Natural killer cell (primary cell): ENCODE data around the gene MAML3. TPM values are rescaled to one million over a fixed set of nuclear protein-coding genes. Genes with fewer than 3 reads are reported as not detected.
A peak's percentile ranks its signal among the peaks of the same experiment; 100 is the strongest.

Experiments
- ATAC-seq, 3 donors: fragments of 150-1000 bp in 2 of 3; fragments of 200-7000 bp in 1 of 3; cut with Tn5 transposase; 1 replicate in 1 of 3; 2 replicates in 2 of 3; pipeline ENCODE4 v1.10.0; 2021; ENCODE audit warnings: mild to moderate bottlenecking in 2 of 3, moderate library complexity in 2 of 3
- DNase-seq, 2 donors: peaks; one replicate each; pipeline versions ENCODE4 v3.0.0 to v3.0.0-alpha.2; 2013 to 2021; ENCODE audit warnings: mixed read lengths in 1 of 2
- H3K27ac ChIP-seq: one replicate; pipeline ENCODE4 v1.5.1; 2013; ENCODE audit warnings: mild to moderate bottlenecking, low read length
- H3K27me3 ChIP-seq: one replicate; pipeline ENCODE4 v1.6.1; 2013; ENCODE audit warnings: low read length; ENCODE audit not compliant: control insufficient read depth, insufficient read depth
- H3K36me3 ChIP-seq: one replicate; pipeline ENCODE4 v1.6.1; 2013; ENCODE audit warnings: low read length; ENCODE audit not compliant: control insufficient read depth, insufficient read depth
- H3K4me1 ChIP-seq: one replicate; pipeline ENCODE4 v1.6.1; 2013; ENCODE audit warnings: low read length; ENCODE audit not compliant: control insufficient read depth, insufficient read depth
- H3K4me3 ChIP-seq: one replicate; pipeline ENCODE4 v1.5.1; 2013; ENCODE audit warnings: low read length
- H3K9me3 ChIP-seq: one replicate; pipeline ENCODE4 v1.6.1; 2013; ENCODE audit warnings: low read length; ENCODE audit not compliant: control insufficient read depth, insufficient read depth
- H3K27ac Mint-ChIP-seq, 2 donors: one replicate each; pipeline ENCODE4 v1.8.0; 2022; ENCODE audit warnings: mild to moderate bottlenecking in 2 of 2, mixed read lengths in 2 of 2, moderate library complexity in 1 of 2
- H3K27me3 Mint-ChIP-seq, 2 donors: one replicate each; pipeline ENCODE4 v1.8.0; 2022; ENCODE audit warnings: low read depth in 2 of 2, mixed read lengths in 2 of 2
- H3K36me3 Mint-ChIP-seq: one replicate; pipeline ENCODE4 v1.8.0; 2022; ENCODE audit warnings: mixed read lengths
- H3K4me1 Mint-ChIP-seq, 2 donors: one replicate each; pipeline ENCODE4 v1.8.0; 2022; ENCODE audit warnings: mixed read lengths in 2 of 2
- H3K4me3 Mint-ChIP-seq: one replicate; pipeline ENCODE4 v1.8.0; 2022; ENCODE audit warnings: mild to moderate bottlenecking, moderate library complexity, mixed read lengths
- H3K9me3 Mint-ChIP-seq, 2 donors: one replicate each; pipeline ENCODE4 v1.8.0; 2022; ENCODE audit warnings: mixed read lengths in 2 of 2
- WGBS: methylation state at CpG from one replicate; pipeline ENCODE4 v1.1.7; 2013; ENCODE audit warnings: missing lambda C conversion rate; ENCODE audit not compliant: insufficient coverage; 5-methylcytosine and 5-hydroxymethylcytosine counted together
- intact Hi-C: fragments of 100-400 bp; cut with micrococcal nuclease; formaldehyde crosslinking; loops from one replicate; pipeline ENCODE4 v1.14.2; 2022
- total RNA-seq, 4 donors: library from RNA; stranded (reverse); fragments of 120-200 nt in 1 of 4; gene quantifications; one replicate each; pipeline versions ENCODE4 v1.2.3 to v1.2.4, GENCODE V29; 2013 to 2022
- TF ChIP-seq, protein P1 (sequence below): fragments of 200-600 bp; IDR thresholded peaks from one replicate; pipeline ENCODE4 v1.8.0; 2022; ENCODE audit warnings: antibody characterized with exemption

The MAML3 gene
- total RNA-seq, 3 donors from 2014 or later (not counting 1 experiment from before 2014, with no cell fraction given) = 1.7 to 5.6 (median 2.8) TPM

DNA sequence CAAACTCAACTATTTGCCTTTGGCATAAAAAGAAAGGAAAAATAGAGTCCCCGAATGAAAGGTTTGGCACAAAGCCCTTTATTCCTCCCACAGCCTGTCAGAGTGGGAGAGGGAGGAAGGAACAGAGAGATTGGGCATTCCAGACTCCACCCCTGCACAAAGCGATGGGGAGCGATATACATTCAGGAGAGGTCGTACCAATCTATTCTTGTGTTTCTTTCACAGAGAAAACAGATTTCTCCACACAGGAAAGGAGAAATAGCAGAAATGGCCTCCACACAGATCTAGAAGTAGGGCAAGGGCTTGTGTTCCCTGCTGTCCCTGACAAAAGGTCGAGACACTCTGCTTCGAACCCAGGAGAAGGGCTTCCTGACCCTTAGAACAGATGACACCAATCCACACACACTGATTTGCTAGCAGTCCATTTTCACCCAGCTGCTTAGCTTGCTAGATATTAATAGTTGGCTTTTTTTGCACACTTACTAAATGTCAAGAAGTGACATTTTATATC lies 197.4 kb downstream of the MAML3 start:
- DNase-seq (no peak), ATAC-seq (no peak)
- H3K4me3 Mint-ChIP-seq = no peak overlapping the region
- no peaks in the 10 kb centered on the region for H3K9me3 Mint-ChIP-seq
- peaks cover 8 to 11% of the 10 kb centered on the region in 2 donors for H3K4me1 Mint-ChIP-seq
- no peak overlapping the region for H3K27ac Mint-ChIP-seq
- peaks cover 49 to 76% of the 10 kb centered on the region in 2 donors for H3K27me3 Mint-ChIP-seq
- H3K4me1 ChIP-seq = peaks cover 7% of the 10 kb centered on the region
- no peaks in the 10 kb centered on the region for H3K36me3 Mint-ChIP-seq
- no peaks in the 10 kb centered on the region for H3K9me3 ChIP-seq
- no peaks in the 10 kb centered on the region for H3K27me3 ChIP-seq
- no peaks in the 10 kb centered on the region for H3K36me3 ChIP-seq
- H3K27ac ChIP-seq = no peak overlapping the region
- no peak overlapping the region for H3K4me3 ChIP-seq
- TF ChIP-seq, protein P1, sequence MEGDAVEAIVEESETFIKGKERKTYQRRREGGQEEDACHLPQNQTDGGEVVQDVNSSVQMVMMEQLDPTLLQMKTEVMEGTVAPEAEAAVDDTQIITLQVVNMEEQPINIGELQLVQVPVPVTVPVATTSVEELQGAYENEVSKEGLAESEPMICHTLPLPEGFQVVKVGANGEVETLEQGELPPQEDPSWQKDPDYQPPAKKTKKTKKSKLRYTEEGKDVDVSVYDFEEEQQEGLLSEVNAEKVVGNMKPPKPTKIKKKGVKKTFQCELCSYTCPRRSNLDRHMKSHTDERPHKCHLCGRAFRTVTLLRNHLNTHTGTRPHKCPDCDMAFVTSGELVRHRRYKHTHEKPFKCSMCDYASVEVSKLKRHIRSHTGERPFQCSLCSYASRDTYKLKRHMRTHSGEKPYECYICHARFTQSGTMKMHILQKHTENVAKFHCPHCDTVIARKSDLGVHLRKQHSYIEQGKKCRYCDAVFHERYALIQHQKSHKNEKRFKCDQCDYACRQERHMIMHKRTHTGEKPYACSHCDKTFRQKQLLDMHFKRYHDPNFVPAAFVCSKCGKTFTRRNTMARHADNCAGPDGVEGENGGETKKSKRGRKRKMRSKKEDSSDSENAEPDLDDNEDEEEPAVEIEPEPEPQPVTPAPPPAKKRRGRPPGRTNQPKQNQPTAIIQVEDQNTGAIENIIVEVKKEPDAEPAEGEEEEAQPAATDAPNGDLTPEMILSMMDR = no peak
- 91% methylated on average over 5 of the region's 6 CpGs for WGBS
- intact Hi-C loops = no loop called here

DNA sequence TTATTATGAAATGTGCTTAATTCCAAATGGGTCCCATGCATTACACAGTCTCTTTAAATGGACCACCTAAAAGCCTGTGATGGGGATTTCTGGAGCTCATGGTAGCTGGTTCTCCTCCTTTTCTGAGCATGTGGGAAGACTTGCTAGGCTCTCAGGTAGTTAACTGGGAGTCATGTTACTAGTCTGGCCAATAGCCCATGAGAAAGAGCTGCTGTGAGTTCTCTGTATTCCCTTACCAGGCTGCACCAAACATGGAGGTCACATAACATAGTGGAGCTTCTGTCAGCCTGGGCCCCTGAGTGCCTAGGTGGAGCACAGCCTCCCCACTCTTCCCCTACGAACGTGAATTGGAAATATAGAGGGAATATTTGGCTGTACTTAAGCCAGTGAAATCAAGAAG lies 198.4 kb downstream of the MAML3 start:
- Histone ChIP-seq H3K4me1 (peaks cover 16% of the 10 kb centered on the region), H3K27ac (no peak overlapping the region), H3K4me3 (no peak overlapping the region), H3K27me3 (no peaks in the 10 kb centered on the region), H3K9me3 (no peaks in the 10 kb centered on the region), H3K36me3 (no peaks in the 10 kb centered on the region)
- Mint-ChIP-seq H3K4me3 (no peak overlapping the region), H3K36me3 (no peaks in the 10 kb centered on the region), H3K9me3 (no peaks in the 10 kb centered on the region), H3K27ac (no peak overlapping the region), H3K4me1 (peaks cover 17 to 21% of the 10 kb centered on the region in 2 donors), H3K27me3 (peaks cover 46 to 70% of the 10 kb centered on the region in 2 donors)
- TF ChIP-seq, protein P1 = no peak
- 86% methylated on average over 2 of the region's 2 CpGs for WGBS
- intact Hi-C loops = no loop called here
- DNase-seq (no peak), ATAC-seq (no peak)

DNA sequence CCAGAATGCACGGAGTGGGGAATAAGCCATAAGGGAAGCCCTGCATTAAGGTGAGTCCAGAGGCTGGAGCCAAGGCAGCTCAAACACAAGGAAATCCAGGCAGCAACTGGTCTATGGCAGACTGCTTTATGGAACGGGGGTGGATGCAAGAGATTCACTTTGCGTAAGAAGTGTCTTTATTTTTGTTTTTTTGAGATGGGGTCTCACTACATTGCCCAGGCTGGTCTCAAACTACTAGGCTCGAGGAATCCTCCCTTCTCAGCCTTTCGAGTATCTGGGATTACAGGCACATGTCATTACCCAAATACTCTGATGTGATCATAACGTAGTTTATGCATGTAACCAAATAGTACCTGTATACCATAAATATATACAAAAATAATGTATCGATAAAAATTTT lies 199.5 kb downstream of the MAML3 start:
- TF ChIP-seq, protein P1 = no peak
- no peaks in the 10 kb centered on the region for H3K36me3 Mint-ChIP-seq
- H3K27me3 Mint-ChIP-seq = peaks cover 42 to 65% of the 10 kb centered on the region in 2 donors
- intact Hi-C loops = loop anchor here (5.0 kb wide), 1 partner anchor 118 kb away; no protein-coding TSS in a partner anchor
- no peak overlapping the region for H3K27ac Mint-ChIP-seq
- H3K9me3 ChIP-seq = no peaks in the 10 kb centered on the region
- no peak overlapping the region for H3K27ac ChIP-seq
- peaks cover 26% of the 10 kb centered on the region for H3K4me1 ChIP-seq
- ATAC-seq = no peak
- H3K4me3 ChIP-seq = no peak overlapping the region
- no peaks in the 10 kb centered on the region for H3K9me3 Mint-ChIP-seq
- peaks cover 3% of the 10 kb centered on the region for H3K27me3 ChIP-seq
- no peak for DNase-seq
- WGBS = 96% methylated on average over 5 of the region's 7 CpGs
- no peak overlapping the region for H3K4me3 Mint-ChIP-seq
- H3K4me1 Mint-ChIP-seq = peaks cover 26 to 32% of the 10 kb centered on the region in 2 donors
- no peaks in the 10 kb centered on the region for H3K36me3 ChIP-seq

DNA sequence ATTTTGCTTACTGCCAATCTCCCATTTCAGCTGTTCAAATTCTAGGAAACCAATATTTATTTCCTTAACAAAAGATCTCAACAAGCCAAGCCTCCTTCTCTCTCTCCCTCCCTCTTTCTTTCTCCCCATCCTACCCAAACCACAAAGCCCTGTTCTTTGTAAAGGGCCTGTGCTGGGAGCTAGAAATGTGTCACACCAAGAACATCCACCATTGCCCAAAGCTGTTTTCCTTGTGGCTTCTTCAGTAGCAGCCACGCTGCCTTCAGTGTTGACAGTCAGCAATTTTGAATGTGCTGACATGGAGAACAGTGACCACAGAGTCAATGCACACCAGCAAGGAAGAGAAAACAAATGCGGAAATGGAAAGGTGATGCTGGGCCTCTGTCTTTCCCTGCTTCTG lies 203.0 kb downstream of the MAML3 start:
- TF ChIP-seq, protein P1 = no peak
- H3K27ac Mint-ChIP-seq = peak overlapping the region; percentile 70 to 80
- no peaks in the 10 kb centered on the region for H3K36me3 ChIP-seq
- H3K4me3 Mint-ChIP-seq = peak overlapping the region; percentile 72
- H3K27me3 ChIP-seq = peaks cover 3% of the 10 kb centered on the region
- no peaks in the 10 kb centered on the region for H3K9me3 ChIP-seq
- intact Hi-C loops = loop anchor here (5.0 kb wide), 1 partner anchor 121 kb away; no protein-coding TSS in a partner anchor
- WGBS = 12% methylated on average over 2 of the region's 2 CpGs
- peaks cover 38% of the 10 kb centered on the region in 2 donors for H3K4me1 Mint-ChIP-seq
- H3K9me3 Mint-ChIP-seq = no peaks in the 10 kb centered on the region
- DNase-seq (peak in 1 of 2 donors; percentile 3), ATAC-seq (peak; percentile 18 to 42 (median 31))
- peaks cover 49 to 51% of the 10 kb centered on the region in 2 donors for H3K27me3 Mint-ChIP-seq
- H3K36me3 Mint-ChIP-seq = no peaks in the 10 kb centered on the region
- H3K4me3 ChIP-seq = no peak overlapping the region
- H3K27ac ChIP-seq = peak overlapping the region; percentile 22
- peaks cover 26% of the 10 kb centered on the region for H3K4me1 ChIP-seq
